K562 (cell line): ENCODE results near the gene SLTM. TPM values are rescaled to one million over a fixed set of nuclear protein-coding genes. Genes with fewer than 3 reads are reported as not detected.
A peak's percentile ranks its signal among the peaks of the same experiment; 100 is the strongest.

ENCODE experiments used
- ATAC-seq: fragments of 200-7000 bp; cut with Tn5 transposase; 3 replicates; pipeline ENCODE4 v1.9.1; 2020; ENCODE audit warnings: moderate library complexity
- BruUV-seq: library from RNA; stranded (reverse); fragments of 400-500 nt; replicated peaks from 2 replicates; lab custom pipeline; 2021; lab: Mats Ljungman, UMichigan
- CTCF ChIA-PET: fragments of 300-600 bp; formaldehyde crosslinking; extraction: SDS; loops from one replicate; lab custom pipeline; 2021; ENCODE audit warnings: low intra/inter-chr PET ratio; lab: Yijun Ruan, JAX
- POLR2A ChIA-PET: fragments of 300-600, 350-650 bp; sonication (Branson Sonifier 250); formaldehyde crosslinking; extraction: SDS; loops from one replicate; lab custom pipeline; 2021; ENCODE audit warnings: antibody characterized with exemption, inconsistent platforms; lab: Yijun Ruan, JAX
- DNase-seq, 4 experiments: peaks; one replicate each; pipeline versions ENCODE4 v3.0.0 to v3.0.0-alpha.2; 2011 to 2018; ENCODE audit warnings: low spot score in 3 of 4, mixed read lengths in 3 of 4; ENCODE audit errors: extremely low read depth in 1 of 4
- FAIRE-seq: peaks from 2 replicates; lab custom pipeline; 2011; peaks lifted over from hg19 to GRCh38; lab: Jason Lieb, UNC
- H2AFZ ChIP-seq: 2 replicates; pipeline ENCODE4 v1.6.0; 2011; ENCODE audit warnings: low read depth, low read length, control low read depth, inconsistent platforms
- H3K27ac ChIP-seq: fragments of 200-600 bp; 3 replicates; pipeline ENCODE4 v1.8.0; 2011; ENCODE audit warnings: low read depth, mild to moderate bottlenecking, control low read depth, inconsistent platforms, low read length, moderate library complexity, mixed read lengths; ENCODE audit errors: extremely low read depth
- H3K27me3 ChIP-seq, 2 experiments: fragments of 300-600 bp in 1 of 2; 2 replicates in 1 of 2; 3 replicates in 1 of 2; pipeline versions ENCODE4 v1.6.0 to v1.8.0; 2011; ENCODE audit warnings: inconsistent platforms in 2 of 2, low read length in 2 of 2, mild to moderate bottlenecking in 1 of 2, mixed read lengths in 1 of 2, moderate library complexity in 1 of 2; ENCODE audit not compliant: control insufficient read depth in 2 of 2, insufficient read depth in 2 of 2
- H3K36me3 ChIP-seq: fragments of 300-600 bp; 3 replicates; pipeline ENCODE4 v1.8.0; 2011; ENCODE audit warnings: mild to moderate bottlenecking, low read length, inconsistent platforms; ENCODE audit not compliant: control insufficient read depth, insufficient read depth
- H3K4me1 ChIP-seq, 2 experiments: fragments of 200-600 bp in 1 of 2; replicated peaks in 1 of 2; 2 replicates in 1 of 2; 3 replicates in 1 of 2; pipeline versions ENCODE4 v1.5.1 to v1.8.0; 2011; ENCODE audit warnings: inconsistent platforms in 2 of 2, low read length in 2 of 2, mild to moderate bottlenecking in 1 of 2, mixed read lengths in 1 of 2, moderate library complexity in 1 of 2; ENCODE audit not compliant: control insufficient read depth in 2 of 2, insufficient read depth in 2 of 2
- H3K4me2 ChIP-seq: 2 replicates; pipeline ENCODE4 v1.6.1; 2011; ENCODE audit warnings: low read length, control low read depth, inconsistent platforms, mixed read lengths; ENCODE audit not compliant: insufficient read depth
- H3K4me3 ChIP-seq: fragments of 200-600 bp; sonication (generic), shearing (Covaris generic); 2 replicates; pipeline ENCODE4 v1.5.1; 2016; ENCODE audit warnings: control low read depth, inconsistent platforms
- H3K79me2 ChIP-seq: fragments of 200-600 bp; 3 replicates; pipeline ENCODE4 v1.8.0; 2011; ENCODE audit warnings: low read length, inconsistent platforms; ENCODE audit not compliant: control insufficient read depth, insufficient read depth
- H3K9ac ChIP-seq, 2 experiments: 2 replicates each; pipeline versions ENCODE4 v1.6.0 to v1.6.1; 2011; ENCODE audit warnings: low read depth in 2 of 2, low read length in 2 of 2, control low read depth in 1 of 2, inconsistent platforms in 1 of 2, mild to moderate bottlenecking in 1 of 2, mixed read lengths in 1 of 2; ENCODE audit not compliant: insufficient read depth in 1 of 2
- H3K9me1 ChIP-seq: one replicate; pipeline ENCODE4 v1.6.0; 2011; ENCODE audit warnings: inconsistent platforms, mild to moderate bottlenecking, low read length, moderate library complexity; ENCODE audit not compliant: control insufficient read depth, insufficient read depth
- H3K9me3 ChIP-seq: replicated peaks from 2 replicates; pipeline ENCODE4 v1.5.1; 2011; ENCODE audit warnings: low read depth, low read length, inconsistent platforms; ENCODE audit not compliant: control insufficient read depth, insufficient read depth
- H4K20me1 ChIP-seq: replicated peaks from 2 replicates; pipeline ENCODE4 v1.6.1; 2011; ENCODE audit warnings: low read length, inconsistent platforms, mixed read lengths; ENCODE audit not compliant: control insufficient read depth, insufficient read depth
- CTCF ChIP-seq, 3 experiments: IDR thresholded peaks in 2 of 3; conservative IDR thresholded peaks in 1 of 3; 2 replicates each; pipeline ENCODE4 v1.5.1; 2011 to 2012; ENCODE audit warnings: low read length in 3 of 3, mild to moderate bottlenecking in 3 of 3, control low read depth in 2 of 3, improper control_type of control experiment in 1 of 3, inconsistent platforms in 1 of 3, low read depth in 1 of 3, mixed read lengths in 1 of 3, moderate library complexity in 1 of 3; ENCODE audit not compliant: insufficient read depth in 2 of 3
- DACH1 ChIP-seq: fragments of 450-650 bp; IDR thresholded peaks from 2 replicates; pipeline ENCODE4 v1.6.1; 2018; ENCODE audit not compliant: partially characterized antibody
- RAD21 ChIP-seq, 2 experiments: fragments of 250-450 bp in 1 of 2; fragments of 450-650 bp in 1 of 2; sonication (Bioruptor Pico) in 1 of 2; formaldehyde crosslinking in 1 of 2; IDR thresholded peaks in 1 of 2; conservative IDR thresholded peaks in 1 of 2; 2 replicates each; pipeline versions ENCODE4 v1.4.0 to v1.8.0; 2020 to 2022; ENCODE audit warnings: mild to moderate bottlenecking in 2 of 2, moderate library complexity in 1 of 2
- REST ChIP-seq, 2 experiments: fragments of 450-650 bp; formaldehyde crosslinking in 1 of 2; IDR thresholded peaks; 2 replicates each; pipeline versions ENCODE4 v1.4.0 to v1.6.1; 2014 to 2020; ENCODE audit warnings: mild to moderate bottlenecking in 2 of 2, borderline replicate concordance in 1 of 2, low read depth in 1 of 2
- SPI1 ChIP-seq: IDR thresholded peaks from 2 replicates; pipeline ENCODE4 v1.6.1; 2011; ENCODE audit warnings: low read depth, low read length, control low read depth, borderline replicate concordance
- WGBS: fragments of 100-300 bp; shearing (Covaris generic); methylation state at CpG from one replicate; pipeline ENCODE4 v1.1.6; 2016; ENCODE audit warnings: low coverage, mixed read lengths; ENCODE audit not compliant: insufficient coverage; ENCODE audit errors: missing lambda C conversion rate; 5-methylcytosine and 5-hydroxymethylcytosine counted together
- in situ Hi-C: fragments of 300-500 bp; cut with MboI; formaldehyde crosslinking; loops from 4 replicates; pipeline ENCODE4 v1.15.0; 2018; ENCODE audit warnings: inconsistent platforms, mixed read lengths
- intact Hi-C: fragments of 100-400 bp; cut with micrococcal nuclease; formaldehyde crosslinking; loops from 2 replicates; pipeline ENCODE4 v1.14.2; 2022
- polyA plus RNA-seq, 8 experiments: library from polyadenylated mRNA; depleted of rRNA in 4 of 8; stranded (reverse) in 5 of 8; unstranded in 3 of 8; fragments of >200 nt; fragmentation: Nextera tagmentation in 2 of 8; fragmentation: Illumina TruSeq in 1 of 8; extraction: Ambion mirVana in 2 of 8; extraction: Trizol in 1 of 8; gene quantifications; 2 replicates each; pipeline versions ENCODE4 v1.2.1 to v1.2.3, GENCODE V29; 2011 to 2014; ENCODE audit warnings: inconsistent platforms in 1 of 8, missing spikeins in 1 of 8
- total RNA-seq, 7 experiments: library from RNA; depleted of rRNA in 6 of 7; stranded (reverse); fragments of >200 nt in 6 of 7; fragmentation: Illumina TruSeq in 2 of 7; extraction: Trizol in 2 of 7; gene quantifications; 2 replicates each; pipeline versions ENCODE4 v1.2.1 to v1.2.3, GENCODE V29; 2011 to 2021; ENCODE audit warnings: low replicate concordance in 1 of 7

Gene SLTM
- total and polyA plus RNA-seq, 9 of the 15 experiments (the other 6 are each of a cell fraction or from before 2014, with no cell fraction given) = 39.5 to 163 (median 102) TPM

GRCh38 chr15:58839485-58839884 lies 94.0 kb downstream of the SLTM start:
- Histone ChIP-seq H3K79me2 (no peaks in the 10 kb centered on the region), H3K9me3 (no peaks in the 10 kb centered on the region), H3K9me1 (no peaks in the 10 kb centered on the region), H3K4me2 (no peak overlapping the region), H3K27ac (no peak overlapping the region), H3K9ac (no peak overlapping the region), H3K27me3 (no peaks in the 10 kb centered on the region), H3K4me3 (no peak overlapping the region), H3K4me1 (peaks cover 10 to 13% of the 10 kb centered on the region in 2 experiments; a peak in 4 of 5 replicates), H3K36me3 (0 out of 3 replicates have a peak, but pooled peaks cover 3% of the 10 kb centered on the region), H2AFZ (no peak overlapping the region), H4K20me1 (no peaks in the 10 kb centered on the region)
- FAIRE-seq = no peak
- DNase-seq = peak in 3 of 4 experiments; percentile 12 to 36 (median 25)
- WGBS = 40% methylated on average over 1 of the region's 1 CpG
- in situ Hi-C loops = no loop called here
- ChIA-PET CTCF (no interaction called here), POLR2A (interaction anchor here (0.7 to 1.0 kb wide), 3 partner anchors 9 to 15 kb away, joined by 3 to 5 read pairs (median 3); no protein-coding TSS in a partner anchor)
- intact Hi-C loops = loop anchor here (2.0 kb wide), 1 partner anchor 299 kb away; no protein-coding TSS in a partner anchor
- BruUV-seq = no TSS peak
- TF ChIP-seq REST (IDR thresholded peaks at IDR 0.05; ENCODE audit: borderline replicate concordance) (peak; percentile 8; the same call in 1 of the 2 replicates), REST (CRISPR knock-in tag; IDR thresholded peaks at IDR 0.05; ENCODE audit: low read depth) (no peak), DACH1 (peak; percentile 33), RAD21 (CRISPR knock-in tag; conservative IDR thresholded peaks at IDR 0.05 in 1 of 2, IDR thresholded peaks at IDR 0.05 in 1 of 2) (peak in 1 of 2 experiments; percentile 54; a peak in 2 of 4 replicates), SPI1 (no peak), CTCF (IDR thresholded peaks at IDR 0.05 in 2 of 3, conservative IDR thresholded peaks at IDR 0.05 in 1 of 3; ENCODE audit: insufficient read depth in 2 of 3, low read depth in 1 of 3, low read length in 3 of 3) (peak in 2 of 3 experiments; percentile 27 to 59; a peak in 4 of 6 replicates)
- ATAC-seq = peak; percentile 82
